Fibroblast of lung (primary cell): Measurements from ENCODE around the gene SLC9A8. TPM values are rescaled to one million over a fixed set of nuclear protein-coding genes. Genes with fewer than 3 reads are reported as not detected.
A peak's percentile ranks its signal among the peaks of the same experiment; 100 is the strongest.

Source experiments
- DNase-seq, 2 donors: peaks; one replicate each; pipeline versions ENCODE4 v3.0.0 to v3.0.0-alpha.2; 2010; ENCODE audit warnings: low read depth in 2 of 2
- H2AFZ ChIP-seq: 2 replicates; pipeline ENCODE4 v1.5.1; 2012; ENCODE audit warnings: low read length, control low read depth, inconsistent platforms
- H3K27ac ChIP-seq: 2 replicates; pipeline ENCODE4 v1.5.1; 2011; ENCODE audit warnings: low read length, control low read depth; ENCODE audit not compliant: insufficient read depth
- H3K27me3 ChIP-seq: 2 replicates; pipeline ENCODE4 v1.5.1; 2011; ENCODE audit warnings: mild to moderate bottlenecking, low read length; ENCODE audit not compliant: control insufficient read depth, insufficient read depth
- H3K36me3 ChIP-seq: 2 replicates; pipeline ENCODE4 v1.5.1; 2011; ENCODE audit warnings: low read length; ENCODE audit not compliant: control insufficient read depth, insufficient read depth
- H3K4me1 ChIP-seq: 2 replicates; pipeline ENCODE4 v1.5.1; 2011; ENCODE audit warnings: low read length; ENCODE audit not compliant: control insufficient read depth, insufficient read depth; ENCODE audit errors: extremely low read depth
- H3K4me2 ChIP-seq: 2 replicates; pipeline ENCODE4 v1.5.1; 2011; ENCODE audit warnings: low read length, control low read depth; ENCODE audit not compliant: insufficient read depth; ENCODE audit errors: extremely low read depth
- H3K4me3 ChIP-seq, 4 experiments: fragments of 200-600 bp in 1 of 4; sonication (generic) in 1 of 4; replicated peaks in 1 of 4; 2 replicates each; pipeline ENCODE4 v1.5.1; 2011 to 2016; ENCODE audit warnings: low read length in 4 of 4, low read depth in 3 of 4, mild to moderate bottlenecking in 3 of 4, control low read depth in 2 of 4, inconsistent platforms in 1 of 4, mixed read lengths in 1 of 4; ENCODE audit not compliant: insufficient read depth in 1 of 4; ENCODE audit errors: control extremely low read depth in 1 of 4
- H3K79me2 ChIP-seq: 2 replicates; pipeline ENCODE4 v1.5.1; 2012; ENCODE audit warnings: mild to moderate bottlenecking, low read length, inconsistent platforms; ENCODE audit not compliant: control insufficient read depth, insufficient read depth
- H3K9ac ChIP-seq: 2 replicates; pipeline ENCODE4 v1.5.1; 2011; ENCODE audit warnings: mild to moderate bottlenecking, low read length, control low read depth; ENCODE audit not compliant: insufficient read depth
- H3K9me3 ChIP-seq: 2 replicates; pipeline ENCODE4 v1.5.1; 2012; ENCODE audit warnings: low read depth, low read length; ENCODE audit not compliant: control insufficient read depth, insufficient read depth
- H4K20me1 ChIP-seq: 2 replicates; pipeline ENCODE4 v1.5.1; 2011; ENCODE audit warnings: low read length; ENCODE audit not compliant: control insufficient read depth, insufficient read depth; ENCODE audit errors: extremely low read depth
- CTCF ChIP-seq, 2 donors: IDR thresholded peaks in 1 of 2; conservative IDR thresholded peaks in 1 of 2; 1 replicate in 1 of 2; 2 replicates in 1 of 2; pipeline ENCODE4 v1.5.1; 2011 to 2012; ENCODE audit warnings: low read length in 2 of 2, control low read depth in 1 of 2, inconsistent platforms in 1 of 2, low read depth in 1 of 2, mild to moderate bottlenecking in 1 of 2
- EZH2 ChIP-seq: IDR thresholded peaks from 2 replicates; pipeline ENCODE4 v1.5.1; 2012; ENCODE audit warnings: low read length, control low read depth, mild to moderate bottlenecking; ENCODE audit errors: missing control alignments
- polyA plus RNA-seq, 2 donors: library from polyadenylated mRNA; depleted of rRNA in 1 of 2; stranded (reverse) in 1 of 2; unstranded in 1 of 2; fragments of >200 nt; gene quantifications; 2 replicates each; pipeline ENCODE4 v1.2.1, GENCODE V29; 2011 to 2012; ENCODE audit warnings: missing spikeins in 1 of 2
- total RNA-seq: library from RNA; depleted of rRNA; stranded (reverse); fragments of >200 nt; gene quantifications from 2 replicates; pipeline ENCODE4 v1.2.1, GENCODE V29; 2014

SLC9A8 gene
- total and polyA plus RNA-seq, 2 donors (not counting 1 experiment from before 2014, with no cell fraction given): 2.4 to 15.5 TPM

GRCh38 chr20:49851991-49852390 lies 39.4 kb downstream of the SLC9A8 start:
- TF ChIP-seq EZH2 (no peak), CTCF (conservative IDR thresholded peaks at IDR 0.05 in 1 of 2, IDR thresholded peaks at IDR 0.05 in 1 of 2; ENCODE audit: low read depth in 1 of 2, low read length in 2 of 2) (no peak)
- Histone ChIP-seq H3K9ac (no peak overlapping the region), H3K9me3 (no peaks in the 10 kb centered on the region), H3K79me2 (no peaks in the 10 kb centered on the region), H3K4me1 (peaks cover 3% of the 10 kb centered on the region), H3K27ac (no peak overlapping the region), H2AFZ (no peak overlapping the region), H3K4me3 (no peak overlapping the region), H4K20me1 (no peaks in the 10 kb centered on the region), H3K27me3 (no peaks in the 10 kb centered on the region), H3K4me2 (no peak overlapping the region), H3K36me3 (peaks cover 8% of the 10 kb centered on the region)
- no peak for DNase-seq

- Histone ChIP-seq H3K4me2 (no peak overlapping the region), H3K9ac (no peak overlapping the region), H3K4me1 (peaks cover 3% of the 10 kb centered on the region), H4K20me1 (no peaks in the 10 kb centered on the region), H3K27ac (no peak overlapping the region), H2AFZ (no peak overlapping the region), H3K27me3 (no peaks in the 10 kb centered on the region), H3K4me3 (no peak overlapping the region), H3K79me2 (no peaks in the 10 kb centered on the region), H3K36me3 (peaks cover 8% of the 10 kb centered on the region), H3K9me3 (no peaks in the 10 kb centered on the region)
- DNase-seq: no peak
- TF ChIP-seq CTCF (conservative IDR thresholded peaks at IDR 0.05 in 1 of 2, IDR thresholded peaks at IDR 0.05 in 1 of 2; ENCODE audit: low read depth in 1 of 2, low read length in 2 of 2) (no peak), EZH2 (no peak)
These were observed 40.0 kb downstream of the SLC9A8 start for GRCh38 chr20:49852522-49853080.

- no peak overlapping the region for H3K4me2 ChIP-seq
- H4K20me1 ChIP-seq: no peaks in the 10 kb centered on the region
- H2AFZ ChIP-seq: no peak overlapping the region
- H3K36me3 ChIP-seq: peaks cover 5% of the 10 kb centered on the region
- no peaks in the 10 kb centered on the region for H3K9me3 ChIP-seq
- TF ChIP-seq CTCF (conservative IDR thresholded peaks at IDR 0.05 in 1 of 2, IDR thresholded peaks at IDR 0.05 in 1 of 2; ENCODE audit: low read depth in 1 of 2, low read length in 2 of 2) (no peak), EZH2 (no peak)
- H3K27me3 ChIP-seq: no peaks in the 10 kb centered on the region
- H3K9ac ChIP-seq: no peak overlapping the region
- H3K27ac ChIP-seq: no peak overlapping the region
- DNase-seq: peak; percentile 59 to 73
- H3K4me3 ChIP-seq: no peak overlapping the region
- H3K79me2 ChIP-seq: no peaks in the 10 kb centered on the region
- peaks cover 3% of the 10 kb centered on the region for H3K4me1 ChIP-seq
These were observed 41.0 kb downstream of the SLC9A8 start for GRCh38 chr20:49853640-49854039.
